GM12878 (cell line): ENCODE measurements around the gene DAGLA. TPM values are rescaled to one million over a fixed set of nuclear protein-coding genes. Genes with fewer than 3 reads are reported as not detected.

Experiments
- BACH1 ChIP-seq: fragments of 450-650 bp; IDR thresholded peaks from 2 replicates; pipeline ENCODE4 v1.6.1; 2017; ENCODE audit warnings: mild to moderate bottlenecking, borderline replicate concordance
- BCL3 ChIP-seq: IDR thresholded peaks from 2 replicates; pipeline ENCODE4 v1.6.1; 2011; ENCODE audit warnings: borderline replicate concordance, low read depth, mild to moderate bottlenecking, moderate library complexity, low read length; ENCODE audit not compliant: insufficient read depth, poor library complexity, severe bottlenecking
- BMI1 ChIP-seq: fragments of 450-650 bp; IDR thresholded peaks from 2 replicates; pipeline ENCODE4 v1.6.1; 2016; ENCODE audit warnings: mild to moderate bottlenecking, moderate library complexity, borderline replicate concordance
- SMAD1 ChIP-seq: fragments of 450-650 bp; IDR thresholded peaks from 2 replicates; pipeline ENCODE4 v1.6.1; 2018; ENCODE audit warnings: mild to moderate bottlenecking, low read depth; ENCODE audit not compliant: partially characterized antibody
- STAT3 ChIP-seq: IDR thresholded peaks from 2 replicates; pipeline ENCODE4 v1.6.1; 2011; ENCODE audit warnings: low read depth, low read length, improper control_type of control experiment
- TCF3 ChIP-seq: IDR thresholded peaks from 2 replicates; pipeline ENCODE4 v1.6.1; 2012; ENCODE audit warnings: low read depth, mild to moderate bottlenecking, low read length, borderline replicate concordance; ENCODE audit not compliant: insufficient read depth
- ZNF207 ChIP-seq: fragments of 450-650 bp; IDR thresholded peaks from 2 replicates; pipeline ENCODE4 v1.6.1; 2014; ENCODE audit warnings: antibody characterized with exemption, mild to moderate bottlenecking, borderline replicate concordance
- polyA plus RNA-seq, 11 experiments: library from polyadenylated mRNA; depleted of rRNA in 4 of 11; unstranded in 6 of 11; stranded (reverse) in 5 of 11; fragments of >200 nt; fragmentation: Nextera tagmentation in 4 of 11; fragmentation: Illumina TruSeq in 1 of 11; extraction: Ambion mirVana in 4 of 11; extraction: Trizol in 1 of 11; gene quantifications; 1 replicate in 1 of 11; 2 replicates in 10 of 11; pipeline versions ENCODE4 v1.2.1 to v1.2.3, GENCODE V29; 2011 to 2016; ENCODE audit warnings: inconsistent platforms in 2 of 11, missing spikeins in 2 of 11, low read depth in 1 of 11
- total RNA-seq, 4 experiments: library from RNA; depleted of rRNA in 3 of 4; stranded (reverse); fragments of >200 nt in 3 of 4; fragmentation: Illumina TruSeq in 1 of 4; extraction: Trizol in 1 of 4; gene quantifications; 2 replicates each; pipeline versions ENCODE4 v1.2.1 to v1.2.3, GENCODE V29; 2013 to 2021
- TF ChIP-seq, protein P1 (sequence below): fragments of 450-650 bp; IDR thresholded peaks from 2 replicates; pipeline ENCODE4 v1.6.1; 2016; ENCODE audit warnings: mild to moderate bottlenecking
- TF ChIP-seq, protein P2 (sequence below): fragments of 450-650 bp; IDR thresholded peaks from 2 replicates; pipeline ENCODE4 v1.6.1; 2016; ENCODE audit warnings: mild to moderate bottlenecking

Gene DAGLA
- total and polyA plus RNA-seq, 10 of the 15 experiments (the other 5 are each of a cell fraction or from before 2014, with no cell fraction given), result 0.05 TPM; not detected in 9

GRCh38 chr11:61756147-61756451 lies 75.9 kb downstream of the DAGLA start (continued):
- TF ChIP-seq, protein P1, sequence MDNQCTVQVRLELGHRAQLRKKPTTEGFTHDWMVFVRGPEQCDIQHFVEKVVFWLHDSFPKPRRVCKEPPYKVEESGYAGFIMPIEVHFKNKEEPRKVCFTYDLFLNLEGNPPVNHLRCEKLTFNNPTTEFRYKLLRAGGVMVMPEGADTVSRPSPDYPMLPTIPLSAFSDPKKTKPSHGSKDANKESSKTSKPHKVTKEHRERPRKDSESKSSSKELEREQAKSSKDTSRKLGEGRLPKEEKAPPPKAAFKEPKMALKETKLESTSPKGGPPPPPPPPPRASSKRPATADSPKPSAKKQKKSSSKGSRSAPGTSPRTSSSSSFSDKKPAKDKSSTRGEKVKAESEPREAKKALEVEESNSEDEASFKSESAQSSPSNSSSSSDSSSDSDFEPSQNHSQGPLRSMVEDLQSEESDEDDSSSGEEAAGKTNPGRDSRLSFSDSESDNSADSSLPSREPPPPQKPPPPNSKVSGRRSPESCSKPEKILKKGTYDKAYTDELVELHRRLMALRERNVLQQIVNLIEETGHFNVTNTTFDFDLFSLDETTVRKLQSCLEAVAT, result peak; percentile 89; the same call in 1 of the 2 replicates
- TF ChIP-seq BMI1, result no peak
- TF ChIP-seq, protein P2, sequence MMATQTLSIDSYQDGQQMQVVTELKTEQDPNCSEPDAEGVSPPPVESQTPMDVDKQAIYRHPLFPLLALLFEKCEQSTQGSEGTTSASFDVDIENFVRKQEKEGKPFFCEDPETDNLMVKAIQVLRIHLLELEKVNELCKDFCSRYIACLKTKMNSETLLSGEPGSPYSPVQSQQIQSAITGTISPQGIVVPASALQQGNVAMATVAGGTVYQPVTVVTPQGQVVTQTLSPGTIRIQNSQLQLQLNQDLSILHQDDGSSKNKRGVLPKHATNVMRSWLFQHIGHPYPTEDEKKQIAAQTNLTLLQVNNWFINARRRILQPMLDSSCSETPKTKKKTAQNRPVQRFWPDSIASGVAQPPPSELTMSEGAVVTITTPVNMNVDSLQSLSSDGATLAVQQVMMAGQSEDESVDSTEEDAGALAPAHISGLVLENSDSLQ, result no peak
- no peak for TF ChIP-seq STAT3
- 0 out of 2 replicates have a peak, but pooled peaks have one; percentile 9 for TF ChIP-seq ZNF207
- TF ChIP-seq BACH1, result 0 out of 2 replicates have a peak, but pooled peaks have one; percentile 8
- no peak for TF ChIP-seq TCF3
- TF ChIP-seq BCL3, result no peak
- TF ChIP-seq SMAD1, result peak; percentile 38
